GM23338 (cell line): ENCODE measurements around the gene RRAS2. TPM values are rescaled to one million over a fixed set of nuclear protein-coding genes. Genes with fewer than 3 reads are reported as not detected.
A peak's percentile ranks its signal among the peaks of the same experiment; 100 is the strongest.

Experiments used
- ATAC-seq: fragments of 200-7000 bp; cut with Tn5 transposase; 3 replicates; pipeline ENCODE4 v1.9.1; 2020
- DNase-seq: peaks from one replicate; pipeline ENCODE4 v3.0.0-alpha.2; 2015; ENCODE audit warnings: low spot score
- H2AFZ ChIP-seq: fragments of 200-600 bp; sonication (generic); 2 replicates; pipeline ENCODE4 v1.8.0; 2016; ENCODE audit warnings: antibody characterized with exemption, mild to moderate bottlenecking, moderate library complexity
- H3F3A ChIP-seq: fragments of 200-600 bp; sonication (generic); replicated peaks from 2 replicates; pipeline ENCODE4 v1.8.0; 2017; ENCODE audit warnings: antibody characterized with exemption, mixed run types, low read depth
- H3K27ac ChIP-seq: fragments of 200-600 bp; sonication (generic); 2 replicates; pipeline ENCODE4 v1.6.1; 2016; ENCODE audit warnings: low read depth
- H3K27me3 ChIP-seq: fragments of 200-600 bp; sonication (generic); 2 replicates; pipeline ENCODE4 v1.8.0; 2016; ENCODE audit warnings: mild to moderate bottlenecking, mixed run types, moderate library complexity; ENCODE audit not compliant: insufficient read depth
- H3K36me3 ChIP-seq: fragments of 200-600 bp; sonication (generic); 2 replicates; pipeline ENCODE4 v1.8.0; 2016; ENCODE audit warnings: mild to moderate bottlenecking; ENCODE audit not compliant: insufficient read depth
- H3K4me1 ChIP-seq: fragments of 200-600 bp; sonication (generic); 2 replicates; pipeline ENCODE4 v1.8.0; 2016; ENCODE audit warnings: mild to moderate bottlenecking, moderate library complexity; ENCODE audit not compliant: insufficient read depth
- H3K4me2 ChIP-seq: fragments of 200-600 bp; sonication (generic); 2 replicates; pipeline ENCODE4 v1.7.1; 2017; ENCODE audit warnings: mixed run types
- H3K4me3 ChIP-seq: fragments of 200-600 bp; sonication (generic); 2 replicates; pipeline ENCODE4 v1.6.1; 2016; ENCODE audit warnings: mixed run types
- H3K79me2 ChIP-seq: fragments of 200-600 bp; sonication (generic); replicated peaks from 2 replicates; pipeline ENCODE4 v1.8.0; 2017; ENCODE audit warnings: mild to moderate bottlenecking; ENCODE audit not compliant: insufficient read depth
- H3K9me2 ChIP-seq: fragments of 200-600 bp; sonication (generic); 2 replicates; pipeline ENCODE4 v1.8.0; 2017; ENCODE audit not compliant: insufficient read depth
- H4K20me1 ChIP-seq: fragments of 200-600 bp; sonication (generic); replicated peaks from 2 replicates; pipeline ENCODE4 v1.8.0; 2017; ENCODE audit warnings: mild to moderate bottlenecking; ENCODE audit not compliant: insufficient read depth
- H3K27ac Mint-ChIP-seq: 2 replicates; pipeline ENCODE4 v1.8.0; 2020; ENCODE audit warnings: inconsistent platforms, mild to moderate bottlenecking, moderate library complexity, mixed read lengths
- H3K27me3 Mint-ChIP-seq: 3 replicates; pipeline ENCODE4 v1.8.0; 2022; ENCODE audit warnings: low read depth, mild to moderate bottlenecking, moderate library complexity, mixed read lengths, inconsistent platforms; ENCODE audit not compliant: insufficient read depth, poor library complexity
- H3K36me3 Mint-ChIP-seq: 3 replicates; pipeline ENCODE4 v1.8.0; 2021; ENCODE audit warnings: low read depth, mild to moderate bottlenecking, inconsistent platforms, moderate library complexity, mixed read lengths
- H3K4me1 Mint-ChIP-seq: 3 replicates; pipeline ENCODE4 v1.8.0; 2020; ENCODE audit warnings: mild to moderate bottlenecking, inconsistent platforms, mixed read lengths
- H3K4me3 Mint-ChIP-seq: 3 replicates; pipeline ENCODE4 v1.8.0; 2021; ENCODE audit warnings: moderate library complexity, mild to moderate bottlenecking, inconsistent platforms, mixed read lengths
- H3K9me3 Mint-ChIP-seq: 3 replicates; pipeline ENCODE4 v1.8.0; 2020; ENCODE audit warnings: moderate library complexity, mild to moderate bottlenecking, inconsistent platforms, mixed read lengths
- EZH2 ChIP-seq: fragments of 200-600 bp; sonication (generic); IDR thresholded peaks from one replicate; pipeline ENCODE4 v1.8.0; 2017; ENCODE audit warnings: antibody characterized with exemption, mild to moderate bottlenecking, low read depth; ENCODE audit not compliant: unreplicated experiment
- EZH2phosphoT487 ChIP-seq: fragments of 200-600 bp; sonication (generic); IDR thresholded peaks from one replicate; pipeline ENCODE4 v1.8.1; 2018; ENCODE audit warnings: antibody characterized with exemption; ENCODE audit not compliant: unreplicated experiment
- NANOG ChIP-seq: IDR thresholded peaks from 2 replicates; pipeline ENCODE4 v1.6.1; 2016; ENCODE audit warnings: antibody characterized with exemption, borderline replicate concordance
- POLR2AphosphoS5 ChIP-seq: IDR thresholded peaks from 2 replicates; pipeline ENCODE4 v1.6.1; 2016; ENCODE audit warnings: antibody characterized with exemption, low read depth
- REST ChIP-seq: IDR thresholded peaks from one replicate; pipeline ENCODE4 v1.6.1; 2018; ENCODE audit warnings: antibody characterized with exemption; ENCODE audit not compliant: unreplicated experiment
- STAT1 ChIP-seq: IDR thresholded peaks from one replicate; pipeline ENCODE4 v1.6.1; 2016; ENCODE audit warnings: antibody characterized with exemption; ENCODE audit not compliant: unreplicated experiment
- ZNF114 ChIP-seq: fragments of 250-450 bp; sonication (Bioruptor Pico); IDR thresholded peaks from 2 replicates; pipeline ENCODE4 v1.5.0; 2020; ENCODE audit warnings: mild to moderate bottlenecking, moderate library complexity
- polyA plus RNA-seq: library from polyadenylated mRNA; unstranded; fragments of >200 nt; fragmentation: Nextera tagmentation; extraction: Ambion mirVana; gene quantifications from 2 replicates; pipeline ENCODE4 v1.2.1, GENCODE V29; 2016
- total RNA-seq: library from RNA; depleted of rRNA; stranded (reverse); fragments of >200 nt; shearing (Covaris generic); gene quantifications from 2 replicates; pipeline ENCODE4 v1.2.3, GENCODE V29; 2014

Gene RRAS2
- total and polyA plus RNA-seq, 2 experiments from 2014 or later = 196 to 293 TPM

GRCh38 chr11:14327116-14327515 is 31.9 kb downstream of the RRAS2 start:
- Histone ChIP-seq H3K4me1 (peaks cover 74% of the 10 kb centered on the region), H3K79me2 (peaks cover 99% of the 10 kb centered on the region), H3K4me3 (0 out of 2 replicates have a peak overlapping the region, but pooled peaks have one; percentile 18), H3K27ac (peak overlapping the region; percentile 3), H3K4me2 (peak overlapping the region; percentile 52), H3F3A (no peaks in the 10 kb centered on the region), H4K20me1 (peaks cover 21% of the 10 kb centered on the region), H3K9me2 (no peaks in the 10 kb centered on the region), H3K27me3 (no peaks in the 10 kb centered on the region), H2AFZ (no peak overlapping the region), H3K36me3 (no peaks in the 10 kb centered on the region; the same call in 1 of the 2 replicates)
- TF ChIP-seq STAT1 = no peak
- no peak for TF ChIP-seq EZH2
- TF ChIP-seq ZNF114 (CRISPR knock-in tag) = no peak
- TF ChIP-seq POLR2AphosphoS5 = no peak
- no peak for TF ChIP-seq EZH2phosphoT487
- H3K27ac Mint-ChIP-seq = peak overlapping the region; percentile 71; the same call in 1 of the 2 replicates
- peaks cover 70% of the 10 kb centered on the region for H3K4me1 Mint-ChIP-seq
- no peak for DNase-seq
- no peaks in the 10 kb centered on the region for H3K9me3 Mint-ChIP-seq
- 0 out of 3 replicates have a peak overlapping the region, but pooled peaks have one; percentile 38 for H3K4me3 Mint-ChIP-seq
- peaks cover 3% of the 10 kb centered on the region for H3K27me3 Mint-ChIP-seq
- peaks cover 9% of the 10 kb centered on the region; the same call in 2 of the 3 replicates for H3K36me3 Mint-ChIP-seq
- no peak for ATAC-seq

DNA sequence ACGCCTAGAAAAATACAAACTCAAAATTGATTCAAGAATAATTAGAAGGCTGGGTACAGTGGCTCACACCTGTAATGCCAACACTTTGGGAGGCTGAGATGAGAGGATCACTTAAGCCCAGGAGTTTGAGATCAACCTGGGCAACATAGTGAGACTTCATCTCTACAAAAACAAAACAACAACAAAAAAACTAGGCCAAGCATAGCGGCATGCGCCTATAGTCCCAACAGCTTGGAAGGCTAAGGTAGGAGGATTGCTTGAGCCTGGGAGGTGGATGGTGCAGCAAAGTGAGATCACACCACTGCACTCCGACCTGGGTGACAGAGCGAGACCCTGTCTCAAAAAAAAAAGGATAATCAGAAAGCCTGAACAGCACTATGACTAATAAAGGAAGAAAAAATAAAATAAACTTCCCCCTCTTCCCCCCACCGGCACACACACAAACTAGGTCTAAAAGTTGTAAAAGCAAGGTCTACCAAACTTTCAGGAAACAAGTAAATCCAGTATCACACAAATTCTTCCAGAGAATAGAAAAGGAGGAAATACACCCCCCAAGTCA is 35.8 kb downstream of the RRAS2 start:
- Histone ChIP-seq H3K27me3 (no peaks in the 10 kb centered on the region), H3F3A (no peaks in the 10 kb centered on the region), H3K4me3 (no peak overlapping the region), H3K27ac (peak overlapping the region; percentile 3; the same call in 1 of the 2 replicates), H4K20me1 (peaks cover 24% of the 10 kb centered on the region), H3K79me2 (peaks cover 99% of the 10 kb centered on the region), H3K4me1 (peaks cover 71% of the 10 kb centered on the region), H3K36me3 (no peaks in the 10 kb centered on the region; the same call in 1 of the 2 replicates), H3K9me2 (no peaks in the 10 kb centered on the region), H3K4me2 (peak overlapping the region; percentile 45; the same call in 1 of the 2 replicates), H2AFZ (no peak overlapping the region)
- no peak overlapping the region; the same call in 2 of the 3 replicates for H3K4me3 Mint-ChIP-seq
- H3K36me3 Mint-ChIP-seq = peaks cover 16% of the 10 kb centered on the region; the same call in 2 of the 3 replicates
- H3K27ac Mint-ChIP-seq = peak overlapping the region; percentile 34
- peaks cover 74% of the 10 kb centered on the region for H3K4me1 Mint-ChIP-seq
- no peak; the same call in 2 of the 3 replicates for ATAC-seq
- TF ChIP-seq NANOG (no peak), STAT1 (no peak), EZH2phosphoT487 (no peak), REST (no peak)
- H3K9me3 Mint-ChIP-seq = no peaks in the 10 kb centered on the region
- H3K27me3 Mint-ChIP-seq = peaks cover 7% of the 10 kb centered on the region
- no peak for DNase-seq
